Calu3 (cell line): ENCODE results near the gene NFATC3. TPM values are rescaled to one million over a fixed set of nuclear protein-coding genes. Genes with fewer than 3 reads are reported as not detected.

Experiments
- BruUV-seq: library from RNA; stranded (reverse); fragments of 400-500 nt; replicated peaks from 2 replicates; lab custom pipeline; 2021; lab: Mats Ljungman, UMichigan
- CTCF ChIA-PET: fragments of 300-600 bp; sonication (Branson Sonifier 250); formaldehyde crosslinking; loops from one replicate; lab custom pipeline; 2022; ENCODE audit warnings: antibody characterized with exemption; lab: Charles Lee
- DNase-seq: peaks from one replicate; pipeline ENCODE4 v3.0.0; 2022
- H3K27ac Mint-ChIP-seq: one replicate; pipeline ENCODE4 v1.8.0; 2022; ENCODE audit warnings: mixed read lengths; ENCODE audit not compliant: unreplicated experiment
- H3K27me3 Mint-ChIP-seq: one replicate; pipeline ENCODE4 v1.8.0; 2022; ENCODE audit warnings: mixed read lengths; ENCODE audit not compliant: unreplicated experiment
- H3K36me3 Mint-ChIP-seq: one replicate; pipeline ENCODE4 v1.8.0; 2022; ENCODE audit warnings: mild to moderate bottlenecking, moderate library complexity, mixed read lengths; ENCODE audit not compliant: insufficient read depth, unreplicated experiment
- H3K4me1 Mint-ChIP-seq: one replicate; pipeline ENCODE4 v1.8.0; 2022; ENCODE audit warnings: mild to moderate bottlenecking, low read depth, mixed read lengths; ENCODE audit not compliant: unreplicated experiment
- H3K4me3 Mint-ChIP-seq: one replicate; pipeline ENCODE4 v1.8.0; 2022; ENCODE audit warnings: mild to moderate bottlenecking, low read depth, moderate library complexity, mixed read lengths; ENCODE audit not compliant: unreplicated experiment
- H3K9me3 Mint-ChIP-seq: one replicate; pipeline ENCODE4 v1.8.0; 2022; ENCODE audit warnings: low read depth, mixed read lengths; ENCODE audit not compliant: unreplicated experiment
- intact Hi-C: fragments of 100-400 bp; cut with micrococcal nuclease; formaldehyde crosslinking; loops from one replicate; pipeline ENCODE4 v1.10.0; 2022; ENCODE audit not compliant: unreplicated experiment
- total RNA-seq: library from RNA; stranded (reverse); gene quantifications from 2 replicates; pipeline ENCODE4 v1.2.3, GENCODE V29; 2022
- TF ChIP-seq, protein P1 (sequence below): fragments of 200-600 bp; IDR thresholded peaks from one replicate; pipeline ENCODE4 v1.8.0; 2022; ENCODE audit warnings: antibody characterized with exemption; ENCODE audit not compliant: unreplicated experiment

NFATC3 gene
- total RNA-seq, 1 experiment from 2014 or later = 39.3 TPM

DNA sequence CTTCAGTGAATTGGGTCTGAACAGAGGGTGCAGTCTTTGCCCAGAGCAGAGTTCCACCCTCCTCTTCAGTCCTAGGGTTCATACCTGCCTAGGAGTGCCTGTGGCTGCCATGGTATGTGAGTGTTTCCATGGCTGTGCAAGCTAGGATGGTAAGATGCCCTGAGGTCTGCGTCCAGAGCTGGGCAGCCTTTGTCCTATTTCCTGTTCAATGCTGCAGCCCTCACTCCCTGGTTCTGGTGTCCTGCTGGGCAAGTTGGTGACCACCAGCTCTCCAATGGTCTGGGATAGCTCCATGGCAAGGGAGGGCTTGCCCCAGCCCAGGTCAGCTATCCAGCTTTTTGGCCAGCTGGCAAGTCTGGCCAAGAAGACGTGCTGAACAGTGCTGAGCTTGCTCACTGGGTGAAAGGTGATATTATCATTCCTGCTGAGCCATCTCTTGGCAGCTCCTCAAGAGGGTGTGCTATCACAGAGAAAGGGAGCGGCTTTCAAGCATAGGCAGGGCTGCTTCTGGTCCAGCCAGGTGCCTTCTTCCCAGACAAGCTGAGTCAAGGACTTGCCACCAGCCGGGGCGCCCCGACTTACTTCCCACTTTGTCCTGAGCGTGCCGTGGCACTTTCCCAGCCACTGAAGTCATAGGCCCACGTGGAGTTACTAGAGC lies 13.0 kb upstream of the NFATC3 start:
- no TSS peak for BruUV-seq
- H3K9me3 Mint-ChIP-seq = no peaks in the 10 kb centered on the region
- DNase-seq = no peak
- TF ChIP-seq, protein P1, sequence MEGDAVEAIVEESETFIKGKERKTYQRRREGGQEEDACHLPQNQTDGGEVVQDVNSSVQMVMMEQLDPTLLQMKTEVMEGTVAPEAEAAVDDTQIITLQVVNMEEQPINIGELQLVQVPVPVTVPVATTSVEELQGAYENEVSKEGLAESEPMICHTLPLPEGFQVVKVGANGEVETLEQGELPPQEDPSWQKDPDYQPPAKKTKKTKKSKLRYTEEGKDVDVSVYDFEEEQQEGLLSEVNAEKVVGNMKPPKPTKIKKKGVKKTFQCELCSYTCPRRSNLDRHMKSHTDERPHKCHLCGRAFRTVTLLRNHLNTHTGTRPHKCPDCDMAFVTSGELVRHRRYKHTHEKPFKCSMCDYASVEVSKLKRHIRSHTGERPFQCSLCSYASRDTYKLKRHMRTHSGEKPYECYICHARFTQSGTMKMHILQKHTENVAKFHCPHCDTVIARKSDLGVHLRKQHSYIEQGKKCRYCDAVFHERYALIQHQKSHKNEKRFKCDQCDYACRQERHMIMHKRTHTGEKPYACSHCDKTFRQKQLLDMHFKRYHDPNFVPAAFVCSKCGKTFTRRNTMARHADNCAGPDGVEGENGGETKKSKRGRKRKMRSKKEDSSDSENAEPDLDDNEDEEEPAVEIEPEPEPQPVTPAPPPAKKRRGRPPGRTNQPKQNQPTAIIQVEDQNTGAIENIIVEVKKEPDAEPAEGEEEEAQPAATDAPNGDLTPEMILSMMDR = no peak
- no peaks in the 10 kb centered on the region for H3K4me1 Mint-ChIP-seq
- H3K27ac Mint-ChIP-seq = no peak overlapping the region
- H3K36me3 Mint-ChIP-seq = peaks cover 17% of the 10 kb centered on the region
- H3K27me3 Mint-ChIP-seq = no peaks in the 10 kb centered on the region
- no peak overlapping the region for H3K4me3 Mint-ChIP-seq
- CTCF ChIA-PET = interaction anchor here (0.5 to 0.7 kb wide), 3 partner anchors 99 to 484 kb away, joined by 3 to 9 read pairs (median 4); no protein-coding TSS in a partner anchor
- intact Hi-C loops = no loop called here

DNA sequence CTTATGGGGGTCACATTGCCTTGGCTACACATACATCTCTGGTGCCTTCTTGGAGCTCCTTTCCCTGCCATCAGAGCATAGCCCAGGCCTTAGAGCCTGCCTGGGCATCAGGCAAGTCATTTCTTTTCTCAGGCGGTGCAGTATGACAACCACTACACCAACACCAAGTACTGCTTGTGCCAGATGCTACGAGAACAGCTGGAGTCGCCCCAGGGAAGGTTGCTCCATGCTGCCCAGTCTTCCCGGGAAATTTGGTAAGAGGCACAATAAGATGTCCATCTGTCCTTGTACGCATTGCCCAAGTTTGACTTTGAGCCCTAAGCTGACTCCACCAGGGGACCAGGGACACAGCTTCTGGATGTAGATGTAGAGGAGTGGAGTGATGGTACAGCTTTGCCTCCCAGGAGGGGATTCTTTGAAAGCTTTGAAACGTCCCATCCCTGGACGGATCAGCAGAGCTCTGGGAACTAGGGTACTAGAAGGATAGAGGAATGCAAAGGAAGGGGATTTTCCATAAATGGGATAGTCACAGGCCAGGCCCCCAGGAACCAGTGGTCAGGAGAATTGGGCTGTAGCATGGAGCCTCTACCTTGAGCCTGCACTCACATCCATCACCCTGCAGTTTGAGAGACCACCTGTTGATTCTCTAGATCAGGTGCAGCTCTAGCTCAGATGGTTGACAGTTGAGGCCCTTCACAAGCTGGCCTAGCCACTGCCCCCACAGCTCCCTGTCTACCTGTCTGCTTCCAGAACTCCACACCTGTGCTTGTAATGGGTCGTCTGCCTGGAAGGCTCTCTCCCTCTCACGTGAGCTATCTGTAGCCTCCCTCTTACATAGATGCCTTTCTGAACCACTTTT lies 11.0 kb upstream of the NFATC3 start:
- no peak for DNase-seq
- BruUV-seq = no TSS peak
- Mint-ChIP-seq H3K27me3 (no peaks in the 10 kb centered on the region), H3K9me3 (no peaks in the 10 kb centered on the region), H3K36me3 (peaks cover 19% of the 10 kb centered on the region), H3K4me3 (no peak overlapping the region), H3K4me1 (no peaks in the 10 kb centered on the region), H3K27ac (no peak overlapping the region)
- intact Hi-C loops = no loop called here
- CTCF ChIA-PET = interaction anchor here (0.6 to 0.8 kb wide), 3 partner anchors 9 to 11 kb away, joined by 3 to 5 read pairs (median 5); partner anchors contain the start of gene NFATC3
- TF ChIP-seq, protein P1 = no peak

GRCh38 chr16:68074850-68075555 lies 10.2 kb upstream of the NFATC3 start:
- no peak for DNase-seq
- H3K36me3 Mint-ChIP-seq = peaks cover 21% of the 10 kb centered on the region
- intact Hi-C loops = no loop called here
- no TSS peak for BruUV-seq
- CTCF ChIA-PET = interaction anchor here (0.7 to 0.9 kb wide), 2 partner anchors 10 kb away, joined by 3 read pairs; partner anchors contain the start of gene NFATC3
- no peaks in the 10 kb centered on the region for H3K9me3 Mint-ChIP-seq
- TF ChIP-seq, protein P1 = no peak
- no peaks in the 10 kb centered on the region for H3K27me3 Mint-ChIP-seq
- H3K4me1 Mint-ChIP-seq = no peaks in the 10 kb centered on the region
- H3K4me3 Mint-ChIP-seq = no peak overlapping the region
- no peak overlapping the region for H3K27ac Mint-ChIP-seq

- Mint-ChIP-seq H3K27me3 (no peaks in the 10 kb centered on the region), H3K4me3 (no peak overlapping the region), H3K36me3 (peaks cover 21% of the 10 kb centered on the region), H3K4me1 (no peaks in the 10 kb centered on the region), H3K27ac (no peak overlapping the region), H3K9me3 (no peaks in the 10 kb centered on the region)
- CTCF ChIA-PET = interaction anchor here (0.6 to 0.9 kb wide), 3 partner anchors 9 to 101 kb away, joined by 3 read pairs; partner anchors contain the start of gene NFATC3
- intact Hi-C loops = no loop called here
- TF ChIP-seq, protein P1 = no peak
- no TSS peak for BruUV-seq
- no peak for DNase-seq
Observed at GRCh38 chr16:68075980-68076379, 9.2 kb upstream of the NFATC3 start.
